GM12878 (cell line): ENCODE measurements around the gene C16orf78. TPM values are rescaled to one million over a fixed set of nuclear protein-coding genes. Genes with fewer than 3 reads are reported as not detected.

Source experiments
- ATAC-seq: fragments of 200-7000 bp; cut with Tn5 transposase; 3 replicates; pipeline ENCODE4 v1.9.1; 2020; ENCODE audit warnings: mild to moderate bottlenecking, moderate library complexity
- BruUV-seq: library from RNA; stranded (reverse); fragments of 400-500 nt; replicated peaks from 2 replicates; lab custom pipeline; 2021; lab: Mats Ljungman, UMichigan
- CTCF ChIA-PET: fragments of 300-600 bp; sonication (Branson Sonifier 250); formaldehyde crosslinking; extraction: SDS; loops from one replicate; lab custom pipeline; 2021; ENCODE audit warnings: inconsistent platforms; lab: Yijun Ruan, JAX
- POLR2A ChIA-PET: fragments of 350-600 bp; formaldehyde crosslinking; extraction: SDS; loops from one replicate; lab custom pipeline; 2021; ENCODE audit warnings: inconsistent platforms; lab: Charles Lee
- RAD21 ChIA-PET: fragments of 300-600 bp; sonication (Branson Sonifier 250); formaldehyde crosslinking; loops from one replicate; lab custom pipeline; 2023; ENCODE audit warnings: antibody characterized with exemption; ENCODE audit not compliant: unreplicated experiment; lab: Charles Lee
- SMC1A ChIA-PET: fragments of 300-600 bp; sonication (Branson Sonifier 250); formaldehyde crosslinking; loops from one replicate; lab custom pipeline; 2023; ENCODE audit not compliant: unreplicated experiment, uncharacterized antibody; lab: Charles Lee
- DNase-seq: peaks from one replicate; pipeline ENCODE4 v3.0.0-alpha.2; 2011; ENCODE audit warnings: low read depth, low spot score
- FAIRE-seq: peaks from 3 replicates; lab custom pipeline; 2011; peaks lifted over from hg19 to GRCh38; lab: Jason Lieb, UNC
- H2AFZ ChIP-seq: 2 replicates; pipeline ENCODE4 v1.6.0; 2011; ENCODE audit warnings: low read depth, low read length, control low read depth; ENCODE audit not compliant: control insufficient read depth
- H3K27ac ChIP-seq: 2 replicates; pipeline ENCODE4 v1.5.1; 2011; ENCODE audit warnings: control low read depth; ENCODE audit not compliant: control insufficient read depth, insufficient read depth
- H3K27me3 ChIP-seq, 2 experiments: replicated peaks in 1 of 2; 2 replicates each; pipeline versions ENCODE4 v1.6.0 to v1.6.1; 2011; ENCODE audit warnings: low read length in 1 of 2; ENCODE audit not compliant: control insufficient read depth in 2 of 2, insufficient read depth in 2 of 2
- H3K36me3 ChIP-seq, 2 experiments: 2 replicates each; pipeline ENCODE4 v1.5.1; 2011; ENCODE audit warnings: low read length in 1 of 2; ENCODE audit not compliant: control insufficient read depth in 2 of 2, insufficient read depth in 2 of 2
- H3K4me1 ChIP-seq: 2 replicates; pipeline ENCODE4 v1.6.1; 2011; ENCODE audit warnings: mild to moderate bottlenecking, low read length, moderate library complexity, mixed read lengths; ENCODE audit not compliant: control insufficient read depth, insufficient read depth
- H3K4me2 ChIP-seq: 2 replicates; pipeline ENCODE4 v1.6.0; 2011; ENCODE audit warnings: control low read depth; ENCODE audit not compliant: control insufficient read depth, insufficient read depth
- H3K4me3 ChIP-seq: fragments of 200-600 bp; sonication (generic); 2 replicates; pipeline ENCODE4 v1.5.1; 2016
- H3K79me2 ChIP-seq: 2 replicates; pipeline ENCODE4 v1.6.0; 2011; ENCODE audit warnings: low read length; ENCODE audit not compliant: control insufficient read depth, insufficient read depth
- H3K9ac ChIP-seq: 2 replicates; pipeline ENCODE4 v1.8.0; 2011; ENCODE audit warnings: low read length, control low read depth, mixed read lengths; ENCODE audit not compliant: control insufficient read depth, insufficient read depth
- H3K9me3 ChIP-seq: replicated peaks from 3 replicates; pipeline ENCODE4 v1.5.1; 2011; ENCODE audit warnings: mild to moderate bottlenecking, low read length; ENCODE audit not compliant: control insufficient read depth, insufficient read depth
- H4K20me1 ChIP-seq: 2 replicates; pipeline ENCODE4 v1.6.0; 2011; ENCODE audit not compliant: control insufficient read depth, insufficient read depth
- CHD2 ChIP-seq: IDR thresholded peaks from 2 replicates; pipeline ENCODE4 v1.6.1; 2011; ENCODE audit warnings: low read depth, low read length, improper control_type of control experiment, borderline replicate concordance
- JUNB ChIP-seq: IDR thresholded peaks from 2 replicates; pipeline ENCODE4 v1.6.1; 2016; ENCODE audit warnings: antibody characterized with exemption, mild to moderate bottlenecking
- KAT2A ChIP-seq: conservative IDR thresholded peaks from 2 replicates; pipeline ENCODE4 v1.6.1; 2011; ENCODE audit warnings: low read depth, low read length; ENCODE audit not compliant: control insufficient read depth
- NBN ChIP-seq: fragments of 450-650 bp; IDR thresholded peaks from 2 replicates; pipeline ENCODE4 v1.6.1; 2016
- PAX8 ChIP-seq: fragments of 450-650 bp; IDR thresholded peaks from 2 replicates; pipeline ENCODE4 v1.6.1; 2017; ENCODE audit warnings: mild to moderate bottlenecking, moderate library complexity
- RAD21 ChIP-seq: IDR thresholded peaks from 2 replicates; pipeline ENCODE4 v1.6.1; 2011; ENCODE audit warnings: mild to moderate bottlenecking, low read depth, low read length, moderate library complexity; ENCODE audit not compliant: insufficient read depth
- REST ChIP-seq: IDR thresholded peaks from 2 replicates; pipeline ENCODE4 v1.6.1; 2012; ENCODE audit warnings: mild to moderate bottlenecking, low read depth, low read length
- SKIL ChIP-seq: fragments of 450-650 bp; IDR thresholded peaks from 2 replicates; pipeline ENCODE4 v1.6.1; 2017; ENCODE audit warnings: mild to moderate bottlenecking, low read depth, inconsistent platforms; ENCODE audit not compliant: poor library complexity, severe bottlenecking
- SMC3 ChIP-seq: IDR thresholded peaks from 2 replicates; pipeline ENCODE4 v1.6.1; 2011; ENCODE audit warnings: low read length, improper control_type of control experiment, borderline replicate concordance
- SPI1 ChIP-seq: IDR thresholded peaks from 2 replicates; pipeline ENCODE4 v1.6.1; 2011; ENCODE audit warnings: low read depth, mild to moderate bottlenecking, low read length, moderate library complexity, borderline replicate concordance; ENCODE audit not compliant: insufficient read depth
- ZZZ3 ChIP-seq: IDR thresholded peaks from 2 replicates; pipeline ENCODE4 v1.6.1; 2011; ENCODE audit warnings: low read depth; ENCODE audit not compliant: control insufficient read depth, insufficient read length
- WGBS: methylation state at CpG from one replicate; pipeline ENCODE4 v1.1.6; 2016; ENCODE audit warnings: low lambda C conversion rate; ENCODE audit not compliant: insufficient replicate concordance, insufficient coverage; ENCODE audit errors: missing lambda C conversion rate; 5-methylcytosine and 5-hydroxymethylcytosine counted together
- in situ Hi-C: fragments of 300-500 bp; cut with MboI; formaldehyde crosslinking; loops from 9 replicates; pipeline ENCODE4 v1.14.3; 2018; ENCODE audit warnings: mixed read lengths
- intact Hi-C: fragments of 100-400 bp; cut with micrococcal nuclease; formaldehyde crosslinking; loops from one replicate; pipeline ENCODE4 v1.14.2; 2022; ENCODE audit not compliant: unreplicated experiment
- polyA plus RNA-seq, 11 experiments: library from polyadenylated mRNA; depleted of rRNA in 4 of 11; unstranded in 6 of 11; stranded (reverse) in 5 of 11; fragments of >200 nt; fragmentation: Nextera tagmentation in 4 of 11; fragmentation: Illumina TruSeq in 1 of 11; extraction: Ambion mirVana in 4 of 11; extraction: Trizol in 1 of 11; gene quantifications; 1 replicate in 1 of 11; 2 replicates in 10 of 11; pipeline versions ENCODE4 v1.2.1 to v1.2.3, GENCODE V29; 2011 to 2016; ENCODE audit warnings: inconsistent platforms in 2 of 11, missing spikeins in 2 of 11, low read depth in 1 of 11
- total RNA-seq, 4 experiments: library from RNA; depleted of rRNA in 3 of 4; stranded (reverse); fragments of >200 nt in 3 of 4; fragmentation: Illumina TruSeq in 1 of 4; extraction: Trizol in 1 of 4; gene quantifications; 2 replicates each; pipeline versions ENCODE4 v1.2.1 to v1.2.3, GENCODE V29; 2013 to 2021
- TF ChIP-seq, protein P1 (sequence below): IDR thresholded peaks from 2 replicates; pipeline ENCODE4 v1.6.1; 2011; ENCODE audit warnings: borderline replicate concordance, low read depth, mild to moderate bottlenecking, moderate library complexity, low read length; ENCODE audit not compliant: insufficient read depth, poor library complexity, severe bottlenecking
- TF ChIP-seq, protein P2 (sequence below), 3 experiments: IDR thresholded peaks in 2 of 3; conservative IDR thresholded peaks in 1 of 3; 2 replicates each; pipeline ENCODE4 v1.5.1; 2011; ENCODE audit warnings: low read depth in 3 of 3, low read length in 3 of 3, mild to moderate bottlenecking in 3 of 3, control low read depth in 2 of 3, moderate library complexity in 2 of 3, inconsistent platforms in 1 of 3, mixed read lengths in 1 of 3; ENCODE audit not compliant: control insufficient read depth in 2 of 3, insufficient read depth in 1 of 3; ENCODE audit errors: extremely low read depth in 1 of 3

The C16orf78 gene
- total and polyA plus RNA-seq, 10 of the 15 experiments (the other 5 are each of a cell fraction or from before 2014, with no cell fraction given), result not detected

GRCh38 chr16:49350265-49351095 is 23.1 kb upstream of the C16orf78 start:
- ChIA-PET CTCF (interaction anchor here (0.6 to 7.2 kb wide), 3 partner anchors 19 to 664 kb away, joined by 3 to 61 read pairs (median 3); no protein-coding TSS in a partner anchor), POLR2A (no interaction called here), SMC1A (no interaction called here), RAD21 (interaction anchor here (1.0 to 3.1 kb wide), 3 partner anchors 658 to 663 kb away, joined by 3 to 12 read pairs (median 3); no protein-coding TSS in a partner anchor)
- H3K36me3 ChIP-seq, result no peaks in the 10 kb centered on the region
- ATAC-seq, result peak; percentile 85
- intact Hi-C loops, result loop anchor here (1.0 kb wide), 1 partner anchor 663 kb away; no protein-coding TSS in a partner anchor
- WGBS, result 43% methylated on average over 24 of the region's 25 CpGs
- in situ Hi-C loops, result no loop called here
- no peak overlapping the region for H3K27ac ChIP-seq
- H3K9ac ChIP-seq, result no peak overlapping the region
- no peak overlapping the region for H2AFZ ChIP-seq
- H4K20me1 ChIP-seq, result no peaks in the 10 kb centered on the region
- no peaks in the 10 kb centered on the region for H3K27me3 ChIP-seq
- DNase-seq, result no peak
- BruUV-seq, result no TSS peak
- no peak overlapping the region for H3K4me2 ChIP-seq
- H3K4me1 ChIP-seq, result no peaks in the 10 kb centered on the region
- H3K9me3 ChIP-seq, result no peaks in the 10 kb centered on the region
- no peaks in the 10 kb centered on the region for H3K79me2 ChIP-seq
- H3K4me3 ChIP-seq, result no peak overlapping the region
- peak; percentile 75 for FAIRE-seq
- TF ChIP-seq REST (0 out of 2 replicates have a peak, but pooled peaks have one; percentile 9), ZZZ3 (no peak), KAT2A (no peak), SKIL (no peak), NBN (no peak), PAX8 (no peak), CHD2 (no peak), SPI1 (no peak), SMC3 (peak; percentile 83), JUNB (no peak), RAD21 (peak; percentile 89)
- TF ChIP-seq, protein P1, sequence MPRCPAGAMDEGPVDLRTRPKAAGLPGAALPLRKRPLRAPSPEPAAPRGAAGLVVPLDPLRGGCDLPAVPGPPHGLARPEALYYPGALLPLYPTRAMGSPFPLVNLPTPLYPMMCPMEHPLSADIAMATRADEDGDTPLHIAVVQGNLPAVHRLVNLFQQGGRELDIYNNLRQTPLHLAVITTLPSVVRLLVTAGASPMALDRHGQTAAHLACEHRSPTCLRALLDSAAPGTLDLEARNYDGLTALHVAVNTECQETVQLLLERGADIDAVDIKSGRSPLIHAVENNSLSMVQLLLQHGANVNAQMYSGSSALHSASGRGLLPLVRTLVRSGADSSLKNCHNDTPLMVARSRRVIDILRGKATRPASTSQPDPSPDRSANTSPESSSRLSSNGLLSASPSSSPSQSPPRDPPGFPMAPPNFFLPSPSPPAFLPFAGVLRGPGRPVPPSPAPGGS, result peak; percentile 95
- TF ChIP-seq, protein P2, sequence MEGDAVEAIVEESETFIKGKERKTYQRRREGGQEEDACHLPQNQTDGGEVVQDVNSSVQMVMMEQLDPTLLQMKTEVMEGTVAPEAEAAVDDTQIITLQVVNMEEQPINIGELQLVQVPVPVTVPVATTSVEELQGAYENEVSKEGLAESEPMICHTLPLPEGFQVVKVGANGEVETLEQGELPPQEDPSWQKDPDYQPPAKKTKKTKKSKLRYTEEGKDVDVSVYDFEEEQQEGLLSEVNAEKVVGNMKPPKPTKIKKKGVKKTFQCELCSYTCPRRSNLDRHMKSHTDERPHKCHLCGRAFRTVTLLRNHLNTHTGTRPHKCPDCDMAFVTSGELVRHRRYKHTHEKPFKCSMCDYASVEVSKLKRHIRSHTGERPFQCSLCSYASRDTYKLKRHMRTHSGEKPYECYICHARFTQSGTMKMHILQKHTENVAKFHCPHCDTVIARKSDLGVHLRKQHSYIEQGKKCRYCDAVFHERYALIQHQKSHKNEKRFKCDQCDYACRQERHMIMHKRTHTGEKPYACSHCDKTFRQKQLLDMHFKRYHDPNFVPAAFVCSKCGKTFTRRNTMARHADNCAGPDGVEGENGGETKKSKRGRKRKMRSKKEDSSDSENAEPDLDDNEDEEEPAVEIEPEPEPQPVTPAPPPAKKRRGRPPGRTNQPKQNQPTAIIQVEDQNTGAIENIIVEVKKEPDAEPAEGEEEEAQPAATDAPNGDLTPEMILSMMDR (IDR thresholded peaks at IDR 0.05 in 2 of 3, conservative IDR thresholded peaks at IDR 0.05 in 1 of 3; ENCODE audit: control insufficient read depth in 2 of 3, extremely low read depth in 1 of 3, insufficient read depth in 1 of 3, low read depth in 3 of 3, low read length in 3 of 3), result peak; percentile 84 to 86 (median 85)
